ENCODE measurements around the gene ZNF408. TPM values are rescaled to one million over a fixed set of nuclear protein-coding genes. Genes with fewer than 3 reads are reported as not detected.

ZNF408 gene
- total and polyA plus RNA-seq, 2 of the 13 experiments (the other 11 are each of a cell fraction or from before 2014, with no cell fraction given): 11.2 to 12.5 TPM

DNA sequence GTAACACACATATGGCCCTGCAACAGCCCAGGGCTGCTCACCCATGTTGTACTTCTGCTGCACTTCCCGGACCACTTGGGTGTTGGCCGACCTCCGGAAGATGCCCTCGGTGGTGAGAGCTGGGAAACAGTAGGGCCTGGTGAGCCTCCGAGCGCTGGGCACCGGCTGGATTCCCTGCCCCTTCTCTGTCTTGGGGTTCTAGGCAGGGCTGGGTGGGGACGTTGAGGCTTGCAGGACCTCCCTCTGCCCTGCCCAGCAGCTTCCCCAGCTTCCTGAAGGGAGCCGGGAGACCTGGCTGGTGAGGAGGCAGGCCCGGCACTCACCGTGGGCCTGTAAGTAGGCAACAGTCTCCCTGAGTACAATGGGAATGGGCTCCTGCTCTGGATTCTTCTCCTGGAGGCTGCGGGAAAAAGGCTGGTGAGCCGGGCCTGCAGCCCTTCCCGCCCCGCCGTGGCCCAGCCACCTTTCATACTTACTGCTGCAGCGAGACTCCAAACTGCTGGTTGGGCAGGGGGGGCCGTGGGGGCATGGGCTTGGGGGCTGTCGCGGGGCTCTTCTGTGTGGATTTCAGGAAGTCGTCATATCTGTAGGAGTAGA, 20.6 kb upstream of the ZNF408 start (continued):
- TF ChIP-seq SMYD3 (CRISPR knock-in tag; IDR thresholded peaks at IDR 0.05): no peak
- no peak for TF ChIP-seq ZNF441 (CRISPR knock-in tag; IDR thresholded peaks at IDR 0.05; ENCODE audit: borderline replicate concordance)
- no peak for TF ChIP-seq ATF5 (CRISPR knock-in tag; IDR thresholded peaks at IDR 0.05; ENCODE audit: low read depth)
- TF ChIP-seq YY1 (IDR thresholded peaks at IDR 0.05; ENCODE audit: insufficient read depth, insufficient replicate concordance, low read depth, low read length): no peak
- no peak for TF ChIP-seq ZFP90 (CRISPR knock-in tag; IDR thresholded peaks at IDR 0.05; ENCODE audit: borderline replicate concordance)
- TF ChIP-seq NFE2 (CRISPR knock-in tag; IDR thresholded peaks at IDR 0.05): no peak
- no peak for TF ChIP-seq ZNF580 (CRISPR knock-in tag; IDR thresholded peaks at IDR 0.05; ENCODE audit: borderline replicate concordance, low read depth)
- TF ChIP-seq, protein P1, sequence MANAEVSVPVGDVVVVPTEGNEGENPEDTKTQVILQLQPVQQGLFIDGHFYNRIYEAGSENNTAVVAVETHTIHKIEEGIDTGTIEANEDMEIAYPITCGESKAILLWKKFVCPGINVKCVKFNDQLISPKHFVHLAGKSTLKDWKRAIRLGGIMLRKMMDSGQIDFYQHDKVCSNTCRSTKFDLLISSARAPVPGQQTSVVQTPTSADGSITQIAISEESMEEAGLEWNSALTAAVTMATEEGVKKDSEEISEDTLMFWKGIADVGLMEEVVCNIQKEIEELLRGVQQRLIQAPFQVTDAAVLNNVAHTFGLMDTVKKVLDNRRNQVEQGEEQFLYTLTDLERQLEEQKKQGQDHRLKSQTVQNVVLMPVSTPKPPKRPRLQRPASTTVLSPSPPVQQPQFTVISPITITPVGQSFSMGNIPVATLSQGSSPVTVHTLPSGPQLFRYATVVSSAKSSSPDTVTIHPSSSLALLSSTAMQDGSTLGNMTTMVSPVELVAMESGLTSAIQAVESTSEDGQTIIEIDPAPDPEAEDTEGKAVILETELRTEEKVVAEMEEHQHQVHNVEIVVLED (CRISPR knock-in tag; IDR thresholded peaks at IDR 0.05; ENCODE audit: borderline replicate concordance): no peak

DNA sequence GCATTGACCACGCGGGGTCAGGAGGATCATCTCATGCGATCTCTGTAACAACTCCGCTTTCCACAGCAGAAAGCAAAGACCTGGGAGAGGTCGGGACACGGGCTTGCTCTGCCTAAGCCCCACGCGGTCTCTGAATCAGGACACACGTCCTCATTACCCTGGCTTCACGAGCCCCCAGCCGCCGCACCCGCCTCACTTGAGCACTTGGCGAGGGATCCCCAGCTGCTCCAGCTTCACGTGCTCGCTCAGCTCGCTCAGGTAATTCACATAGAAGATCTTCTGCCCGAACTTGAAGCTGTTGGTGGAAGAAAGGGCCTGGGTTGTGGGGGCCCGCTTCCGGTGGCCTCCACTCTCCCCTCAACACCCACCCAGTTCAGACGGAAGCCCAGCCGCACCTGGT, 20.0 kb upstream of the ZNF408 start:
- ATAC-seq (no peak), FAIRE-seq (no peak), DNase-seq (ENCODE audit: low spot score) (no peak)
- ChIA-PET POLR2A (interaction anchor here (1.2 kb wide), 1 partner anchor 38 kb away, joined by 3 read pairs; the partner anchor contains the start of gene F2), CTCF (ENCODE audit: low intra/inter-chr PET ratio, low total read pairs) (no interaction called here)
- Histone ChIP-seq H3K9ac (ENCODE audit: insufficient read depth, low read depth, low read length) (no peak overlapping the region), H3K36me3 (replicated peaks in 1 of 2; ENCODE audit: control insufficient read depth in 1 of 2, insufficient read depth in 2 of 2, low read length in 2 of 2) (peaks cover 27 to 51% of the 10 kb centered on the region in 2 experiments), H4K20me1 (ENCODE audit: insufficient read depth, low read length) (no peaks in the 10 kb centered on the region), H2AFZ (ENCODE audit: low read length) (no peak overlapping the region), H3K4me1 (ENCODE audit: insufficient read depth, low read length) (peaks cover 8% of the 10 kb centered on the region), H3K27ac (ENCODE audit: extremely low read length, insufficient read depth, low read length) (no peak overlapping the region), H3K27me3 (ENCODE audit: control insufficient read depth in 1 of 2, insufficient read depth in 2 of 2, low read length in 2 of 2) (no peaks in the 10 kb centered on the region), H3K4me2 (ENCODE audit: low read depth, low read length) (no peak overlapping the region), H3K79me2 (ENCODE audit: insufficient read depth, low read length) (no peaks in the 10 kb centered on the region), H3K9me3 (ENCODE audit: low read length) (no peaks in the 10 kb centered on the region), H3K4me3 (replicated peaks in 1 of 3; ENCODE audit: insufficient read depth in 1 of 3, low read depth in 2 of 3, low read length in 3 of 3) (no peak overlapping the region)
- WGBS (ENCODE audit: low lambda C conversion rate): 96% methylated on average over 21 of the region's 22 CpGs
- no peak for TF ChIP-seq POLR2AphosphoS2 (IDR thresholded peaks at IDR 0.05; ENCODE audit: low read depth, low read length)
- TF ChIP-seq AHR (CRISPR knock-in tag; IDR thresholded peaks at IDR 0.05): no peak
- TF ChIP-seq, protein P2, sequence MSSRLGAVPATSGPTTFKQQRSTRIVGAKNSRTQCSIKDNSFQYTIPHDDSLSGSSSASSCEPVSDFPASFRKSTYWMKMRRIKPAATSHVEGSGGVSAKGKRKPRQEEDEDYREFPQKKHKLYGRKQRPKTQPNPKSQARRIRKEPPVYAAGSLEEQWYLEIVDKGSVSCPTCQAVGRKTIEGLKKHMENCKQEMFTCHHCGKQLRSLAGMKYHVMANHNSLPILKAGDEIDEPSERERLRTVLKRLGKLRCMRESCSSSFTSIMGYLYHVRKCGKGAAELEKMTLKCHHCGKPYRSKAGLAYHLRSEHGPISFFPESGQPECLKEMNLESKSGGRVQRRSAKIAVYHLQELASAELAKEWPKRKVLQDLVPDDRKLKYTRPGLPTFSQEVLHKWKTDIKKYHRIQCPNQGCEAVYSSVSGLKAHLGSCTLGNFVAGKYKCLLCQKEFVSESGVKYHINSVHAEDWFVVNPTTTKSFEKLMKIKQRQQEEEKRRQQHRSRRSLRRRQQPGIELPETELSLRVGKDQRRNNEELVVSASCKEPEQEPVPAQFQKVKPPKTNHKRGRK (CRISPR knock-in tag; IDR thresholded peaks at IDR 0.05): no peak
- in situ Hi-C loops (cut with HindIII; ENCODE audit: extremely low pct_ligation_motif_present, low pct_unique_long_range_greater_than_20kb) (no loop called here), intact Hi-C loops (cut with micrococcal nuclease; ENCODE audit: unreplicated experiment) (no loop called here)
- BruUV-seq (replicated peaks): no TSS peak
